GM12891 (cell line): ENCODE results near the gene BCR.
"Not testable (repeated sequence)": the region's sequence is repeated elsewhere in the genome, so short reads cannot be mapped to it uniquely, and the experiment has no call there.

Experiments
- PAX5 ChIP-seq: IDR thresholded peaks from 2 replicates; pipeline ENCODE4 v1.6.1; 2011; ENCODE audit warnings: low read length, moderate library complexity, mild to moderate bottlenecking; ENCODE audit not compliant: insufficient read depth, severe bottlenecking
- POLR2A ChIP-seq: IDR thresholded peaks from 2 replicates; pipeline ENCODE4 v1.6.1; 2011; ENCODE audit warnings: low read depth, low read length, control low read depth
- POLR2AphosphoS5 ChIP-seq: IDR thresholded peaks from 2 replicates; pipeline ENCODE4 v1.6.1; 2011; ENCODE audit warnings: low read depth, low read length, control low read depth
- POU2F2 ChIP-seq: IDR thresholded peaks from 2 replicates; pipeline ENCODE4 v1.6.1; 2011; ENCODE audit warnings: low read depth, mild to moderate bottlenecking, control low read depth, low read length, moderate library complexity
- TAF1 ChIP-seq: IDR thresholded peaks from 2 replicates; pipeline ENCODE4 v1.6.1; 2011; ENCODE audit warnings: low read depth, low read length, control low read depth

DNA sequence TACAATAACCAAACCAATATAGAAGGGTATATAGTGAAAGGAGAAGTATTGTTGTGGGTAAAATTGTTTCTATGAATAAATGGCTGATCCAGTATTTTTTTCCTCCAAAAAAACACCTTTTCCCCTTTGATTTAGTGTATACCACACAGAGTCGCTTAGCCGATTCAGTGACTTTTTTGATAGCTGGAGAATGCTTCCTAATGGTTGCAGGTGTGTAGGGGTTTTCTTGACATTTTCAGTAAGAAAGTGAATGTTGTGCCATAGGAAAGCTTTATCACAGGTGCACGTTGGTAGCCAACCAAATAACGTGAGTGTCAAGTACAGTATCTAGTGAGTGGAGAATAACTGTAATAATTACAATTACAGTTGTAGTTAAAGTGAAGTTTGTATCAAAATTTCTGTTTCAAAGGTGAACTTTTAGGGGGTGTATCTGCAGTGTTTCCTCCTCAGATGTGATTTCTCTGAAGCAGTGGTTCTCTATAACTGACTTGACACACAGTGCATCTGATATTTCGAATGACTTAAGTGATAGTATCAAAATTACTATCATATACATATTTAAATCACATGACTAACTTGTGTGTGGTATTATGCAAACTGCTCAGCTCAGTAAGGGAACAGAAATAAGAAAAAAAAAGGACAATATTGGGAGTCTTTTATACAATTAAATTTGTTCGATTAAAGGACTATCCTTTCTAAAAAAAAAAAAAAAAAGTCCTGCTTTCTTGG, 143.8 kb downstream of the BCR start:
- TF ChIP-seq POLR2A, POLR2AphosphoS5, TAF1, POU2F2, PAX5: not testable (repeated sequence)
